ENCODE results near the gene XCL2. TPM values are rescaled to one million over a fixed set of nuclear protein-coding genes. Genes with fewer than 3 reads are reported as not detected.

XCL2 gene
- total and polyA plus RNA-seq, 2 of the 8 experiments (the other 6 are each of a cell fraction or from before 2014, with no cell fraction given): not detected

DNA sequence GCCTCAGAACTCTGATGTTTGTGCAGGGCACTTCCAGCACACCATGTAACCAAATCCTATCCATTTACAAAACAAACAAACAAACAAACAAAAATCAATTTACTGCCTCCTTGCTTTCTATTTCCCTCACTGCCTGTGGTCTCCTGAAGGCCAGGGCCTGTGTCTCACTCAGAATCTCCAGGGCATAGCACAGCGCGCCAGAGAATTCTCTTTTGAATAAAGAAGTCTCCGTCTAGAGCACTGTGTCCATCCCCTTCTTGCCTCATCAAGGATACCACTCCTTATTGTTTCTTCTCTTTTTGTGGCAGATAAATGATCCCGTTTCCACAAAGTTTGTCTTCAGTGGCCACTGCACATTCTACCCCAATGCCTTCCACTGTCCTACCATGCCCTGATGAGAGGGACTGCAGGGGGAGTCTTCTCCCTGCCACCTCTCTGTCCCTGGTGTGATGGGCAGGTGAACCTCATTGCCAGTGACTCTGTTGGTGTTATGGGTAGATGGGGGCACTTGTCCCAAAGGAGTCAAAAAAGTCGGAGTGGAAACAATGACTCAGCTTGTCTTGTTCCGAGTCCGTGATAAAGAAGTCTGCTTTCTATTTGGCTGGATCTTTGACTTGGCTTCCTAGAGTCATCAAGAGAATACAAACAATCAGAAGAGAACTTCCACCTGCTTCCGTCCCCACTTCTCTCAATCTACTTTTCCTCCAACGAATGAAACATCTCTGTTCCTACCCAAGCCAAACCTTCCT lies 30.0 kb downstream of the XCL2 start:
- H3K79me1 ChIP-seq (ENCODE audit: low read depth, low read length): no peaks in the 10 kb centered on the region
- H3K4me2 ChIP-seq (ENCODE audit: insufficient read depth in 1 of 2, low read depth in 2 of 2, low read length in 2 of 2): no peak overlapping the region
- 94 to 100% methylated on average over 1 to 9 of the region's 9 CpGs for WGBS, 2 experiments (ENCODE audit: extremely low coverage in 1 of 2, insufficient coverage in 1 of 2, insufficient read length in 1 of 2, insufficient replicate concordance in 2 of 2, low coverage in 1 of 2, low lambda C conversion rate in 2 of 2, missing lambda C conversion rate in 1 of 2)
- H3K9ac ChIP-seq (replicated peaks in 1 of 4; ENCODE audit: extremely low read depth in 1 of 4, low read depth in 3 of 4, low read length in 3 of 4): no peak overlapping the region
- H2BK120ac ChIP-seq (replicated peaks; ENCODE audit: low read depth, low read length): no peak overlapping the region
- FAIRE-seq: no peak
- no peak overlapping the region for H4K5ac ChIP-seq (ENCODE audit: insufficient read length, low read depth, low read length)
- no peaks in the 10 kb centered on the region for H4K20me1 ChIP-seq (replicated peaks in 1 of 2; ENCODE audit: control insufficient read depth in 1 of 2, insufficient read depth in 2 of 2, low read length in 2 of 2)
- no peak overlapping the region for H3K18ac ChIP-seq (ENCODE audit: extremely low read depth, low read length)
- no peaks in the 10 kb centered on the region for H3K9me3 ChIP-seq (ENCODE audit: insufficient read depth in 2 of 2, low read depth in 1 of 2, low read length in 1 of 2)
- H3K27ac ChIP-seq (ENCODE audit: low read depth, low read length): no peak overlapping the region
- no peaks in the 10 kb centered on the region for H3K27me3 ChIP-seq (replicated peaks in 1 of 4; ENCODE audit: control insufficient read depth in 3 of 4, extremely low read depth in 1 of 4, insufficient read depth in 3 of 4, low read length in 3 of 4)
- TF ChIP-seq GTF2F1 (IDR thresholded peaks at IDR 0.05; ENCODE audit: borderline replicate concordance, low read depth, low read length): no peak
- no peak for TF ChIP-seq FOSL1 (IDR thresholded peaks at IDR 0.05; ENCODE audit: insufficient read depth, low read depth, low read length)
- H2AFZ ChIP-seq (ENCODE audit: low read length): no peak overlapping the region
- no peak overlapping the region for H2BK15ac ChIP-seq (ENCODE audit: low read length)
- no peak overlapping the region for H4K91ac ChIP-seq (replicated peaks; ENCODE audit: insufficient read length, low read length)
- H3K23ac ChIP-seq (ENCODE audit: insufficient read length): no peak overlapping the region
- no peak overlapping the region for H4K8ac ChIP-seq (ENCODE audit: extremely low read depth, insufficient read depth, low read length)
- no peak overlapping the region for H2BK12ac ChIP-seq (ENCODE audit: low read depth, low read length)
- no peaks in the 10 kb centered on the region; the same call in 1 of the 2 replicates for H3K23me2 ChIP-seq (ENCODE audit: low read depth, low read length)
- H3K56ac ChIP-seq (replicated peaks; ENCODE audit: insufficient read length, low read depth, low read length): no peak overlapping the region
- ChIA-PET CTCF (ENCODE audit: partially characterized antibody) (interaction anchor here (0.9 to 1.0 kb wide), 2 partner anchors 73 to 115 kb away, joined by 3 read pairs; no protein-coding TSS in a partner anchor), POLR2A (ENCODE audit: partially characterized antibody) (interaction anchor here (1.5 kb wide), 1 partner anchor 10 kb away, joined by 3 read pairs; no protein-coding TSS in a partner anchor)
- no peak overlapping the region for H3K4me3 ChIP-seq (ENCODE audit: extremely low read depth in 1 of 4, insufficient read depth in 2 of 4, low read depth in 3 of 4, low read length in 4 of 4)
- H3K14ac ChIP-seq (ENCODE audit: insufficient read length): no peak overlapping the region
- DNase-seq (ENCODE audit: low read depth in 1 of 2, low spot score in 2 of 2): no peak
- H3K36me3 ChIP-seq (ENCODE audit: control insufficient read depth in 2 of 4, insufficient read depth in 4 of 4, low read length in 3 of 4): no peaks in the 10 kb centered on the region
- H2BK5ac ChIP-seq (ENCODE audit: low read depth, low read length): no peak overlapping the region
- H2BK20ac ChIP-seq (ENCODE audit: low read length): no peak overlapping the region
- no peaks in the 10 kb centered on the region for H3K4me1 ChIP-seq (replicated peaks in 1 of 4; ENCODE audit: control insufficient read depth in 3 of 4, insufficient read depth in 4 of 4, low read length in 3 of 4)
- H3K4ac ChIP-seq (replicated peaks; ENCODE audit: insufficient read length, low read depth, low read length): no peak overlapping the region
- H3K79me2 ChIP-seq (ENCODE audit: control insufficient read depth in 1 of 2, insufficient read depth in 2 of 2, low read length in 2 of 2): no peaks in the 10 kb centered on the region
- no peak overlapping the region for H2AK5ac ChIP-seq (ENCODE audit: low read depth, low read length)
